ENCODE data around the gene CPSF7.

DNA sequence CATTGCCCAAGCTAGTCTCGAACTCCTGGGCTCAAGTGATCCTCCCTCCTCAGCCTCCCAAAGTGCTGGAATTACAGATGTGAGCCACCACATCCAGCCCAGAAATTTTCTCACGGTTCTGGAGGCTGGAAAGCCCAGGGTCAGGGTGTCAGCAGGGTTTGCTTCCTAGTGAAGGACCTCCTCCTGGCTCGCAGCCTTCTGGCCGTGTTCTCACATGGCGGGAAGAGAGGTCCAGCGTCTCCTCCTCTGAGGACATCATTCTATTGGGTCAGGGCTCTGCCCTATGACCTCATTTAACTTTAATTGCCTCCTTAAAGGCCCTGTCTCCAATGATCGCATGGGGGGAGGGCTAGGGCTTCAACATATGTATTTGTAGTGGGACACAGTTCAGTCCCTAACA is 38.2 kb upstream of the CPSF7 start:
- TF ChIP-seq TAF1 (IDR thresholded peaks at IDR 0.05; ENCODE audit: low read depth) (no peak), FOXM1 (IDR thresholded peaks at IDR 0.05; ENCODE audit: borderline replicate concordance, low read depth) (no peak), TCF12 (IDR thresholded peaks at IDR 0.05; ENCODE audit: low read depth) (no peak), NFIC (IDR thresholded peaks at IDR 0.05) (no peak), YY1 (IDR thresholded peaks at IDR 0.05; ENCODE audit: low read depth) (no peak), CREB1 (IDR thresholded peaks at IDR 0.05; ENCODE audit: low read depth) (no peak), EGR1 (IDR thresholded peaks at IDR 0.05) (no peak), CEBPB (IDR thresholded peaks at IDR 0.05) (no peak)
- TF ChIP-seq, protein P1, sequence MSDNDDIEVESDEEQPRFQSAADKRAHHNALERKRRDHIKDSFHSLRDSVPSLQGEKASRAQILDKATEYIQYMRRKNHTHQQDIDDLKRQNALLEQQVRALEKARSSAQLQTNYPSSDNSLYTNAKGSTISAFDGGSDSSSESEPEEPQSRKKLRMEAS (IDR thresholded peaks at IDR 0.05): no peak
- TF ChIP-seq, protein P2, sequence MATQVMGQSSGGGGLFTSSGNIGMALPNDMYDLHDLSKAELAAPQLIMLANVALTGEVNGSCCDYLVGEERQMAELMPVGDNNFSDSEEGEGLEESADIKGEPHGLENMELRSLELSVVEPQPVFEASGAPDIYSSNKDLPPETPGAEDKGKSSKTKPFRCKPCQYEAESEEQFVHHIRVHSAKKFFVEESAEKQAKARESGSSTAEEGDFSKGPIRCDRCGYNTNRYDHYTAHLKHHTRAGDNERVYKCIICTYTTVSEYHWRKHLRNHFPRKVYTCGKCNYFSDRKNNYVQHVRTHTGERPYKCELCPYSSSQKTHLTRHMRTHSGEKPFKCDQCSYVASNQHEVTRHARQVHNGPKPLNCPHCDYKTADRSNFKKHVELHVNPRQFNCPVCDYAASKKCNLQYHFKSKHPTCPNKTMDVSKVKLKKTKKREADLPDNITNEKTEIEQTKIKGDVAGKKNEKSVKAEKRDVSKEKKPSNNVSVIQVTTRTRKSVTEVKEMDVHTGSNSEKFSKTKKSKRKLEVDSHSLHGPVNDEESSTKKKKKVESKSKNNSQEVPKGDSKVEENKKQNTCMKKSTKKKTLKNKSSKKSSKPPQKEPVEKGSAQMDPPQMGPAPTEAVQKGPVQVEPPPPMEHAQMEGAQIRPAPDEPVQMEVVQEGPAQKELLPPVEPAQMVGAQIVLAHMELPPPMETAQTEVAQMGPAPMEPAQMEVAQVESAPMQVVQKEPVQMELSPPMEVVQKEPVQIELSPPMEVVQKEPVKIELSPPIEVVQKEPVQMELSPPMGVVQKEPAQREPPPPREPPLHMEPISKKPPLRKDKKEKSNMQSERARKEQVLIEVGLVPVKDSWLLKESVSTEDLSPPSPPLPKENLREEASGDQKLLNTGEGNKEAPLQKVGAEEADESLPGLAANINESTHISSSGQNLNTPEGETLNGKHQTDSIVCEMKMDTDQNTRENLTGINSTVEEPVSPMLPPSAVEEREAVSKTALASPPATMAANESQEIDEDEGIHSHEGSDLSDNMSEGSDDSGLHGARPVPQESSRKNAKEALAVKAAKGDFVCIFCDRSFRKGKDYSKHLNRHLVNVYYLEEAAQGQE (IDR thresholded peaks at IDR 0.05; ENCODE audit: low read depth): no peak
- TF ChIP-seq, protein P3, sequence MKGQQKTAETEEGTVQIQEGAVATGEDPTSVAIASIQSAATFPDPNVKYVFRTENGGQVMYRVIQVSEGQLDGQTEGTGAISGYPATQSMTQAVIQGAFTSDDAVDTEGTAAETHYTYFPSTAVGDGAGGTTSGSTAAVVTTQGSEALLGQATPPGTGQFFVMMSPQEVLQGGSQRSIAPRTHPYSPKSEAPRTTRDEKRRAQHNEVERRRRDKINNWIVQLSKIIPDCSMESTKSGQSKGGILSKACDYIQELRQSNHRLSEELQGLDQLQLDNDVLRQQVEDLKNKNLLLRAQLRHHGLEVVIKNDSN (IDR thresholded peaks at IDR 0.05): no peak
